ENCODE data around the gene DUOXA2.

GRCh38 chr15:45132844-45133560 lies 18.9 kb downstream of the DUOXA2 start:
- TF ChIP-seq CTCF (conservative IDR thresholded peaks at IDR 0.05; ENCODE audit: low read depth, low read length), result no peak
- TF ChIP-seq FOS (IDR thresholded peaks at IDR 0.05; ENCODE audit: low read depth, low read length), result no peak
- no peak for TF ChIP-seq RFX5 (IDR thresholded peaks at IDR 0.05; ENCODE audit: low read depth, low read length)
- TF ChIP-seq POLR2A (IDR thresholded peaks at IDR 0.05; ENCODE audit: low read depth, low read length), result no peak
- no peak for TF ChIP-seq SMC3 (IDR thresholded peaks at IDR 0.05; ENCODE audit: low read depth, low read length)
- TF ChIP-seq MAZ (IDR thresholded peaks at IDR 0.05; ENCODE audit: borderline replicate concordance, low read depth, low read length), result no peak
- TF ChIP-seq CEBPB (IDR thresholded peaks at IDR 0.05; ENCODE audit: low read depth, low read length), result no peak
- TF ChIP-seq BHLHE40 (IDR thresholded peaks at IDR 0.05; ENCODE audit: low read depth, low read length), result no peak
- no peak for TF ChIP-seq MAFK (IDR thresholded peaks at IDR 0.05; ENCODE audit: low read depth, low read length)
- TF ChIP-seq RAD21 (IDR thresholded peaks at IDR 0.05; ENCODE audit: low read length), result no peak
- TF ChIP-seq RCOR1 (IDR thresholded peaks at IDR 0.05; ENCODE audit: insufficient replicate concordance, low read length), result no peak
- no peak for TF ChIP-seq MXI1 (IDR thresholded peaks at IDR 0.05; ENCODE audit: borderline replicate concordance, low read depth, low read length)
